ENCODE measurements around the gene ALDH1A1. TPM values are rescaled to one million over a fixed set of nuclear protein-coding genes. Genes with fewer than 3 reads are reported as not detected.

ALDH1A1 gene
- polyA plus RNA-seq, 3 donors: 28.6 to 117 (median 105) TPM

DNA sequence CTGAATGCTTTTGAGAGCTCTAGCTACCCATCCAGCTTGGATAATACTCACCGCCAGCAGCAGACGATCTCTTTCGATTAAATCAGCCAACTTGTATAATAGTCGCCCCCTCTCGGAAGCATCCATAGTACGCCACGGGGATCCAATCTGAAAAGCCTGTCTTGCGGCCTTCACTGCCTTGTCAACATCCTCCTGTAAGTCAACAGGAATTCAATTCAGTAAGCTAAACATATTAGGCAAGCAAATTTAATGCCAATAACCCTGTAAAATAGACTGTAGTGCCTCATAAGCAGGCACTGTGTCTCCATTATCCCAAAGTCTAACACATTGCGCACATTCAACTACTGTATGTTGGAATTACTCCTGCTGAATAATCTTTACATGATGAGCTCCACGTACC, 22.0 kb downstream of the ALDH1A1 start:
- Histone ChIP-seq H3K27ac (ENCODE audit: low read depth in 1 of 2, low read length in 2 of 2) (no peak overlapping the region), H3K4me2 (replicated peaks; ENCODE audit: extremely low read depth, low read length, poor library complexity, severe bottlenecking) (no peak overlapping the region), H2AFZ (ENCODE audit: insufficient read depth, low read depth, low read length, poor library complexity, severe bottlenecking) (no peak overlapping the region), H4K20me1 (ENCODE audit: insufficient read depth, low read length) (no peaks in the 10 kb centered on the region), H3K79me2 (ENCODE audit: insufficient read depth, low read length) (no peaks in the 10 kb centered on the region), H3K4me3 (replicated peaks in 1 of 3; ENCODE audit: low read depth in 2 of 3, low read length in 3 of 3) (no peak overlapping the region), H3K9ac (ENCODE audit: insufficient read depth, low read length, poor library complexity, severe bottlenecking) (no peak overlapping the region), H3K27me3 (ENCODE audit: control insufficient read depth in 2 of 2, insufficient read depth in 2 of 2, low read length in 2 of 2) (no peaks in the 10 kb centered on the region), H3K4me1 (ENCODE audit: control insufficient read depth in 1 of 2, insufficient read depth in 2 of 2, low read length in 2 of 2) (peaks cover 8 to 9% of the 10 kb centered on the region in 2 donors), H3K36me3 (replicated peaks in 1 of 2; ENCODE audit: control insufficient read depth in 1 of 2, insufficient read depth in 2 of 2, low read length in 2 of 2) (peaks cover 0 to 6% of the 10 kb centered on the region in 2 donors), H3K9me3 (replicated peaks in 1 of 2; ENCODE audit: control insufficient read depth in 1 of 2, insufficient read depth in 1 of 2, low read length in 2 of 2) (no peaks in the 10 kb centered on the region)
- peaks cover 0 to 2% (median 0%) of the 10 kb centered on the region in 3 donors for H3K27me3 Mint-ChIP-seq (ENCODE audit: low read depth in 3 of 3)
- H3K36me3 Mint-ChIP-seq: peaks cover 25 to 48% of the 10 kb centered on the region in 2 donors
- peaks cover 0 to 3% (median 0%) of the 10 kb centered on the region in 7 donors for H3K9me3 Mint-ChIP-seq
- 93% methylated on average over 8 of the region's 10 CpGs for WGBS (ENCODE audit: insufficient coverage)
- no peak for DNase-seq
- no peak overlapping the region for H3K27ac Mint-ChIP-seq
- peaks cover 6% of the 10 kb centered on the region for H3K4me1 Mint-ChIP-seq
- TF ChIP-seq CTCF (IDR thresholded peaks at IDR 0.05): no peak
- no peak overlapping the region for H3K4me3 Mint-ChIP-seq
- intact Hi-C loops (cut with micrococcal nuclease): no loop called here

DNA sequence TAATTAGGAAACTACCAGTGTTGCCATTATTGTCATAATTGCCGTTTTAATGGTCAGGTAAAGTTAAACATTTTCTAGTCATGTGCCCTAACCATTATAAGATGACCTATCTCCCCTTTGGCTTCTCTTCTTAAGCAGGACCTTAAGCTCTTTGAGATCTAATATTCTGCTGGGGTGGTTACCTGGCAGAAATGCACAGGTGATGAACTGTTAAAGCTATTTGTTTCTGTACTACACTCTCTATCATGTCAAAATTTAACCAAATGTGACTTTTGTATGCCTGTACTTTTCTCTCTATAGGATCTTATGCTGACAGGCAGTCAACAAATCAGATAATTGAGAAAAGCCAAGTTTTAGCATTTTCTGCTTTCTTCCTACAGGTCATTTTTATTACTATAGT, 23.3 kb downstream of the ALDH1A1 start:
- Histone ChIP-seq H4K20me1 (ENCODE audit: insufficient read depth, low read length) (no peaks in the 10 kb centered on the region), H3K4me1 (ENCODE audit: control insufficient read depth in 1 of 2, insufficient read depth in 2 of 2, low read length in 2 of 2) (peaks cover 17 to 22% of the 10 kb centered on the region in 2 donors), H3K4me3 (replicated peaks in 1 of 3; ENCODE audit: low read depth in 2 of 3, low read length in 3 of 3) (no peak overlapping the region), H3K79me2 (ENCODE audit: insufficient read depth, low read length) (no peaks in the 10 kb centered on the region), H3K36me3 (replicated peaks in 1 of 2; ENCODE audit: control insufficient read depth in 1 of 2, insufficient read depth in 2 of 2, low read length in 2 of 2) (peaks cover 0 to 6% of the 10 kb centered on the region in 2 donors), H3K4me2 (replicated peaks; ENCODE audit: extremely low read depth, low read length, poor library complexity, severe bottlenecking) (no peak overlapping the region), H3K27ac (ENCODE audit: low read depth in 1 of 2, low read length in 2 of 2) (no peak overlapping the region), H3K27me3 (ENCODE audit: control insufficient read depth in 2 of 2, insufficient read depth in 2 of 2, low read length in 2 of 2) (no peaks in the 10 kb centered on the region), H2AFZ (ENCODE audit: insufficient read depth, low read depth, low read length, poor library complexity, severe bottlenecking) (no peak overlapping the region), H3K9me3 (replicated peaks in 1 of 2; ENCODE audit: control insufficient read depth in 1 of 2, insufficient read depth in 1 of 2, low read length in 2 of 2) (no peaks in the 10 kb centered on the region), H3K9ac (ENCODE audit: insufficient read depth, low read length, poor library complexity, severe bottlenecking) (no peak overlapping the region)
- Mint-ChIP-seq H3K9me3 (peaks cover 0 to 3% (median 0%) of the 10 kb centered on the region in 7 donors), H3K4me1 (peaks cover 18% of the 10 kb centered on the region), H3K27ac (no peak overlapping the region), H3K36me3 (peaks cover 25 to 48% of the 10 kb centered on the region in 2 donors), H3K4me3 (no peak overlapping the region), H3K27me3 (ENCODE audit: low read depth in 3 of 3) (peaks cover 0 to 2% (median 0%) of the 10 kb centered on the region in 3 donors)
- DNase-seq: no peak
- intact Hi-C loops (cut with micrococcal nuclease): no loop called here
- no peak for TF ChIP-seq CTCF (IDR thresholded peaks at IDR 0.05)
- WGBS (ENCODE audit: insufficient coverage): no CpG with 5 or more reads among the region's 1 CpG

All from CD14-positive monocyte (primary cell).